Embryonic facial prominence (tissue), 1 donor: ENCODE results near the gene GFOD2.

Experiments used
- DNase-seq: peaks from one replicate; pipeline ENCODE4 v3.0.0-alpha.2; 2016; ENCODE audit errors: extremely low spot score

GFOD2 gene

DNA sequence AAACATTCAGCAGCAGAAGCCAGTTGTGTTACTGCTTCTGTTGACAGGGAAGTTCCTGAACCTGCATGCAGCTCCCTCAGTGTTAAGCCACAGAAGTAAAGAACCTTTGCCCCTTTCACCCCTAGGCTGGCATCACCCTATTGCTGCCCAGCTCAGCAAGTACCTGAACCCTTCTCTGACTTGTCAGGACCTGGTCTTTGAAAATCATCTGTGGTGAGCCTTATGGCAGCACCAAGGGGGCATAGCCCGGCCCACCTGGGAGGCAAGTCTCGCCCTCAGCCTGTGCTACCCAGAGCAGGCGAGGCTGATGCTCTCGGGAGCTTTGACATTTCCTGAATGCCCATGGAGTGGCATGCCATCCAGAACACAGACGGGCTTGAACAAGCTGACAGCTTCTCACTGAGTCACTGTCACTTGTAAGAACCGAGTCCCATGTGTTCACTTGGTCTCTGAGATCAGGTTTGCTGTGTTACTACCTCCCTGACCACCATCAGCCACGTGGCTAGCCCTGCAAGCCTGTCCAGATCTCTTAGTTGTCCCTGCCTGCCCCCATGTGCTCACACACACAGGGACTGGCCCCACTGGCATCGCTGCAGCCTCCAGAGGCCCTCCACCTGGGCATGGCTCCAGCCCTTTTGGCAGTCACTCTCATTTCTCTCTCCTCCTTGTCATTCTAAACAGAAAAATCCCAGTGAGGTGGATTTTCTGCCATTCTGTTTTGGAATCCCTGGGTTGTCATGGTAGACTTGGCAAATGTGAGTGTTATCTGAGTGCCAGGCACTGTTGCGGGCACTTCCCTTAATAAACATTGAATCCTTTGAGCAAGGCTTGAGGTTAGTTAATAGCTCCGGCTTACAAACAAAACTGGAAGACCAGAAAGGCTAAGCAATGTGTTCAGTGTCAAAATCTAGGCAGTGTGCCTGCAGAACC lies 77.1 kb downstream of the GFOD2 start:
- DNase-seq, result no peak

DNA sequence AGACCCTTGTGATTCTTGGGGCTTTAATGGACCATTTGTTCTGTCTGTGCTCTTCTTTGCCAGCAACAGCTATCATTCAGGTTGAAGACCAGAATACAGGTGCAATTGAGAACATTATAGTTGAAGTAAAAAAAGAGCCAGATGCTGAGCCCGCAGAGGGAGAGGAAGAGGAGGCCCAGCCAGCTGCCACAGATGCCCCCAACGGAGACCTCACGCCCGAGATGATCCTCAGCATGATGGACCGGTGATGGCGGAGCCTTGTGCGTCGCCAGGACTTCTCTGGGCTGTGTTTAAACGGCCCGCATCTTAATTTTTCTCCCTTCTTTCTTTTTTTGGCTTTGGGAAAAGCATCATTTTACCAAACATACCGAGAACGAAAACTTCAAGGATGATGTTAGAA lies 81.5 kb downstream of the GFOD2 start:
- no peak for DNase-seq

DNA sequence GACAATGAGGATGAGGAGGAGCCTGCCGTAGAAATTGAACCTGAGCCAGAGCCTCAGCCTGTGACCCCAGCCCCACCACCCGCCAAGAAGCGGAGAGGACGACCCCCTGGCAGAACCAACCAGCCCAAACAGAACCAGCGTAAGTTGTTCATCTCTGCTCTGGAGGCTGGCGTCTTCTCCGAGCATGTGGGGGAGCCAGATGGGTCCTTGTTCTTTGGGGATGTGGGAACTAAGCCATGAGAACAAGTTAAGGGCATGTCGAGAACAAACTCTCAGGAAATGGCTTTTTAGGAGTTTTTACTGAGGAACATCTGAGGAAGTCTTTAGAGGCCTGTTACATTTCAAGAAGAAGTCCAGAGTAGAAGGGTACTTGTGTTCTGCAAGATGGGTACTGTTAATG lies 82.4 kb downstream of the GFOD2 start:
- no peak for DNase-seq

DNA sequence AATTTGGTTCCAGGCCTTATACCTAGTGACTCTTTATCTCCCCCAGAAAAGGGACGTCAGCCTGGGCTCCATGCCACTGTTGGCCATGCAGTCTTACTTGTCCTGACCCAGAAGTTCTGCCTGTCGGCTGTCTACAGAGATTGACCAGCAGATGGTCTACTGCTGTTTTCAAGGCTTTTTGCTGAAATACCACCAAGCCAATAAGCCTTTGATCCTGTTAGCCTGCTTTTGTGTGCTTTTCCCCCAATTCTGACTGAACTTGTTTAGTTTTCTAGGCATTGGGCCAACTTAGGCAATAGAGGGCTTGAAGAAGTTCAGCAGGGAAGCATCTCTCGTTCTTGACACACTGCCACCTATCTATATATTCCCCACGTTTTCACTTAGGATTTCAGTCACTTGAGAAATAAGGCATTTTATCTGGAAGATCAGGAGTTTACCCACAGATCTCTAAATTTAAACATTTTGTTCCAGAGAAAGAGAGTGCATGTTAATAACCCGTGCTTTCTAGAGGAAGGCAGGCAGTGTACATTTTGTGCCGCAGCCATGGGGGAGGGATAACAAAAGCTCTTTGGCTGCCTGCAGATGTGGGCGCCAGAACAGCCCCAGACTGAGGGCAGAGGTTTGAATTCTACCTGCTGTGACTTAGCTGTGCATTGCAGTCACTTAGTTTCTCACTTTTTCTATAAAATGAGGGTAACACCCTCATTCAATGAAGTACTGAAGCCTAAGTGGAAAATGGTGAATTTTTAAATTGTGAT lies 86.5 kb downstream of the GFOD2 start:
- no peak for DNase-seq

DNA sequence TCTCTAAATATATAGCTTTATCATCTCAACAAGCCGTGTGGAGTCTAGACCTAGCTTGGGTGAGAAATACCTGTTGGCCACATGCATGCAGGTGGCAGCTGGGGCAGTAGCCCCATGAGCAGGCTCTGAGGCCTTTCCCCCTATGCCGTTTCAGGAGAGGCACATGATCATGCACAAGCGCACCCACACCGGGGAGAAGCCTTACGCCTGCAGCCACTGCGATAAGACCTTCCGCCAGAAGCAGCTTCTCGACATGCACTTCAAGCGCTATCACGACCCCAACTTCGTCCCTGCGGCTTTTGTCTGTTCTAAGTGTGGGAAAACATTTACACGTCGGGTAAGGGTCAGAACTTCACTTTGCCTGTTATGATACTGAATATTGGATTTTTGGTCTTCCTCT lies 90.9 kb downstream of the GFOD2 start:
- DNase-seq, result no peak
